ENCODE results near the gene NRXN3. TPM values are rescaled to one million over a fixed set of nuclear protein-coding genes. Genes with fewer than 3 reads are reported as not detected.

Gene NRXN3
- total and polyA plus RNA-seq, 2 of the 13 experiments (the other 11 are each of a cell fraction or from before 2014, with no cell fraction given): 0.03 TPM; not detected in 1

- Histone ChIP-seq H2AFZ (ENCODE audit: low read length) (no peak overlapping the region), H4K20me1 (ENCODE audit: insufficient read depth, low read length) (no peaks in the 10 kb centered on the region), H3K36me3 (replicated peaks in 1 of 2; ENCODE audit: control insufficient read depth in 1 of 2, insufficient read depth in 2 of 2, low read length in 2 of 2) (no peaks in the 10 kb centered on the region), H3K79me2 (ENCODE audit: insufficient read depth, low read length) (no peaks in the 10 kb centered on the region), H3K9ac (ENCODE audit: insufficient read depth, low read depth, low read length) (no peak overlapping the region), H3K27ac (ENCODE audit: extremely low read length, insufficient read depth, low read length) (no peak overlapping the region), H3K9me3 (ENCODE audit: low read length) (0 out of 2 replicates have a peak, but pooled peaks cover 4% of the 10 kb centered on the region), H3K4me3 (replicated peaks in 1 of 3; ENCODE audit: insufficient read depth in 1 of 3, low read depth in 2 of 3, low read length in 3 of 3) (no peak overlapping the region), H3K4me1 (ENCODE audit: insufficient read depth, low read length) (no peaks in the 10 kb centered on the region), H3K4me2 (ENCODE audit: low read depth, low read length) (no peak overlapping the region), H3K27me3 (ENCODE audit: control insufficient read depth in 1 of 2, insufficient read depth in 2 of 2, low read length in 2 of 2) (no peaks in the 10 kb centered on the region)
- ChIA-PET POLR2A (no interaction called here), CTCF (ENCODE audit: low intra/inter-chr PET ratio, low total read pairs) (no interaction called here)
- FAIRE-seq (no peak), DNase-seq (ENCODE audit: low spot score) (no peak), ATAC-seq (no peak)
- 5% methylated on average over 4 of the region's 4 CpGs for WGBS (ENCODE audit: low lambda C conversion rate)
- intact Hi-C loops (cut with micrococcal nuclease; ENCODE audit: unreplicated experiment): no loop called here
- in situ Hi-C loops (cut with HindIII; ENCODE audit: extremely low pct_ligation_motif_present, low pct_unique_long_range_greater_than_20kb): no loop called here
- no TSS peak for BruUV-seq (replicated peaks)
- TF ChIP-seq ATRX (CRISPR knock-in tag; IDR thresholded peaks at IDR 0.05; ENCODE audit: borderline replicate concordance) (no peak), ZNF574 (CRISPR knock-in tag; IDR thresholded peaks at IDR 0.05) (no peak), ELF4 (CRISPR knock-in tag; IDR thresholded peaks at IDR 0.05; ENCODE audit: borderline replicate concordance) (no peak), MYC (CRISPR knock-in tag; IDR thresholded peaks at IDR 0.05; ENCODE audit: borderline replicate concordance) (no peak), ZNF337 (CRISPR knock-in tag; IDR thresholded peaks at IDR 0.05; ENCODE audit: borderline replicate concordance, low read depth) (no peak), IRF9 (CRISPR knock-in tag; IDR thresholded peaks at IDR 0.05; ENCODE audit: borderline replicate concordance) (no peak), PRDM15 (CRISPR knock-in tag; IDR thresholded peaks at IDR 0.05) (no peak), HBP1 (CRISPR knock-in tag; IDR thresholded peaks at IDR 0.05; ENCODE audit: low read depth) (no peak), HDAC1 (CRISPR knock-in tag; IDR thresholded peaks at IDR 0.05) (no peak), STAG1 (CRISPR knock-in tag; IDR thresholded peaks at IDR 0.05) (no peak), ZNF280D (CRISPR knock-in tag; IDR thresholded peaks at IDR 0.05) (no peak)
Measured at GRCh38 chr14:79051742-79052141, 881.6 kb downstream of the NRXN3 start.

Data from HepG2 (cell line).